SK-N-SH treated with all-trans-retinoic acid at 6 μM for 48 hours (cell line): Measurements from ENCODE around the gene KCNIP1.

Experiments
- GLIS3 ChIP-seq: fragments of 250-450 bp; sonication (Bioruptor Pico); IDR thresholded peaks from 2 replicates; pipeline ENCODE4 v1.5.0; 2020; ENCODE audit warnings: mild to moderate bottlenecking, moderate library complexity
- OSR1 ChIP-seq: fragments of 250-450 bp; sonication (Bioruptor Pico); IDR thresholded peaks from 2 replicates; pipeline ENCODE4 v1.8.0; 2022; ENCODE audit warnings: moderate library complexity, mild to moderate bottlenecking, inconsistent platforms
- ZFP3 ChIP-seq: fragments of 250-450 bp; sonication (Bioruptor Pico); IDR thresholded peaks from 2 replicates; pipeline ENCODE4 v1.5.0; 2020; ENCODE audit warnings: mild to moderate bottlenecking, moderate library complexity
- ZNF565 ChIP-seq: fragments of 450-650 bp; formaldehyde crosslinking; conservative IDR thresholded peaks from 2 replicates; pipeline ENCODE4 v1.5.0; 2020; ENCODE audit warnings: low read depth, mild to moderate bottlenecking, moderate library complexity
- ZNF8 ChIP-seq: fragments of 450-650 bp; formaldehyde crosslinking; IDR thresholded peaks from 2 replicates; pipeline ENCODE4 v1.5.0; 2020; ENCODE audit warnings: mild to moderate bottlenecking, moderate library complexity

GRCh38 chr5:170493028-170493820 is 10.6 kb upstream of the KCNIP1 start:
- no peak for TF ChIP-seq ZFP3 (CRISPR knock-in tag)
- no peak for TF ChIP-seq ZNF565 (CRISPR knock-in tag)
- no peak for TF ChIP-seq ZNF8 (CRISPR knock-in tag)
- TF ChIP-seq OSR1 (CRISPR knock-in tag): no peak
- TF ChIP-seq GLIS3 (CRISPR knock-in tag): no peak
